HUES6 (cell line): ENCODE results near the gene BAIAP3.

ENCODE experiments used
- H3K27ac ChIP-seq: 2 replicates; pipeline ENCODE4 v1.7.0; 2013; ENCODE audit warnings: low read depth, mild to moderate bottlenecking, low read length, inconsistent platforms
- H3K27me3 ChIP-seq: 2 replicates; pipeline ENCODE4 v1.6.1; 2013; ENCODE audit warnings: low read length; ENCODE audit not compliant: control insufficient read depth, insufficient read depth
- H3K36me3 ChIP-seq: 2 replicates; pipeline ENCODE4 v1.6.1; 2013; ENCODE audit warnings: low read length; ENCODE audit not compliant: control insufficient read depth, insufficient read depth
- H3K4me1 ChIP-seq: 2 replicates; pipeline ENCODE4 v1.6.1; 2013; ENCODE audit warnings: low read length; ENCODE audit not compliant: control insufficient read depth, insufficient read depth
- H3K4me3 ChIP-seq: 2 replicates; pipeline ENCODE4 v1.5.1; 2013; ENCODE audit warnings: low read depth, low read length
- H3K9ac ChIP-seq: one replicate; pipeline ENCODE4 v1.6.1; 2013; ENCODE audit warnings: mild to moderate bottlenecking, low read length
- H3K9me3 ChIP-seq: 2 replicates; pipeline ENCODE4 v1.6.1; 2013; ENCODE audit warnings: low read depth, low read length; ENCODE audit not compliant: control insufficient read depth, insufficient read depth

The BAIAP3 gene

DNA sequence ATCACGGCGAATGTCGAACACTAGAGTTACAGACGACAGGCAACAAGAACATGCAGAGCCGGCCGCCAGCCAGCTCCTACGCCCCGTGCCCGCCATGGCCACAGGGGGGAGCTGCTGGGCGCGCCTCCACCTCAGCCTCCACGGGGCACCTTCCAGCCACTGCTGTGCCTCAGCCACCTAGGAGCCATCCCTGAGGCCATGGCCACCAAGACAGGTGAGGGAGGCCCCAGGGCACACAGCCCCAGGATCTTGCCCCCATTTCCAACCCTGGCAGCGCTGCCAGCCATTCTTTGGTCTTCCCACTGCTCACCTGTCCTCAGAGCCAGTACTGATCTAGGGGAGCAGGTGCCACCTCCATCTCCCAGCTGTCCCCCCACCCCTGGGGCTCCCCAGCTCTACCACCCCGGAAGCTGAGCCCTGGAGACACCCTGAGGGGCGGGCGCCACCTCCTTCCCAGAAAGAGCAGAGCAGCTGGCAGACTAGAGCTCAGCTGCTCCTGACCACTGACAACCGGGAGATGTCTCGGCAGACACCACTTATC lies 30.1 kb downstream of the BAIAP3 start:
- Histone ChIP-seq H3K9me3 (no peaks in the 10 kb centered on the region), H3K36me3 (peaks cover 59% of the 10 kb centered on the region), H3K4me1 (no peaks in the 10 kb centered on the region), H3K27ac (no peak overlapping the region), H3K4me3 (no peak overlapping the region), H3K9ac (no peak overlapping the region), H3K27me3 (no peaks in the 10 kb centered on the region)

DNA sequence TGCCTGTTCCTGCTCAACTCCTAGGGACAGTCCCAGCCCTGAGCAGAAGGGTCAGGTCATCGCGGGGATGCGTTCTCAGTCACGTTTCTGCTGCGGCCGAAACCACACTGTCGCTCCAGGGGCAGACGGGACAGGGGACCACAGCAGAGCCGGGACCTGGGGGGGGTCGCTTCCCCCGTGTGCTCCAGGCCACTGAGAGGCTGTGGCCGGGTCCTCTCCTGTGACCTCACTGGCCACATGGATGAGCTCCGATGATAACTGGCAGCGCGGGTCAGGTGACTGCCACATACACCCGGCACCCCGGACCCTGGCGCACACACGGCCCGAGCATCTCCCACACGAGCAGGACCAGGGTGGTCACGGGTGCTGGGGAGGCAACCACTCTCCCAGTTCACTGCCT lies 31.1 kb downstream of the BAIAP3 start:
- peaks cover 58% of the 10 kb centered on the region for H3K36me3 ChIP-seq
- H3K27ac ChIP-seq: no peak overlapping the region
- H3K27me3 ChIP-seq: no peaks in the 10 kb centered on the region
- H3K4me3 ChIP-seq: no peak overlapping the region
- no peak overlapping the region for H3K9ac ChIP-seq
- H3K9me3 ChIP-seq: no peaks in the 10 kb centered on the region
- H3K4me1 ChIP-seq: no peaks in the 10 kb centered on the region

DNA sequence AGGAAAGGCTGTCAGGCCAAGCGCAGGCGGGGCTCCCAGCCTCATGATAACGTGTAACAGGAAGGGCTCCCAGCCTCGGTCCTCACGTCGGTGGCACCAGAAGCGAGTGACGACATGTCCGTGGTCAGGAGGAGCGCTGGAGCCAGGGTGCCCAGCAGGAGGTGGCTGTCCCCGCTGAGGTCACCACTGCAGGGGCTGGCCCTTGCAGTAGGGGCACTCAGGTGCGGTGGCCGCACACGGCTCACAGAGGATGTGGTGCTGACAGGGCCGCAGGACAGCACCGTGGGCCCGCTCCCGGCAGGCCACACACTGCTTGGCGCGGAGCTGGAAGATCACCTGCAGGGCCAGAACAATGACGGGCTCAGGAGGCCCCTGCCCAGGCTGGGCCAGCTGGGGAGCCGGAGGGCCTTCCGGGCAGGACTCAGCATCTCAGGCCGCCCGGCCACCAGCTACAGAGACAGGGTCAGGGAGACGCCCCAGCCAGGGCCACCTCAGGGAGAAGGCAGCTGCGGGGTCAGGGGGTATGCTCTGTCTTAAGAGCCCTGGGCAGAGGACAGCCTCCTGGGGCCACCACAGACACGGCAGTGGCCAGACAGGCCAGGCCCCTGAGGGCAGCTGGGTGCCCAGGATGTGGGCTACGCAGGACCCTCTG lies 32.7 kb downstream of the BAIAP3 start:
- no peak overlapping the region for H3K4me3 ChIP-seq
- no peak overlapping the region for H3K27ac ChIP-seq
- H3K9ac ChIP-seq: no peak overlapping the region
- no peaks in the 10 kb centered on the region for H3K9me3 ChIP-seq
- H3K4me1 ChIP-seq: no peaks in the 10 kb centered on the region
- no peaks in the 10 kb centered on the region for H3K27me3 ChIP-seq
- H3K36me3 ChIP-seq: peaks cover 60% of the 10 kb centered on the region

DNA sequence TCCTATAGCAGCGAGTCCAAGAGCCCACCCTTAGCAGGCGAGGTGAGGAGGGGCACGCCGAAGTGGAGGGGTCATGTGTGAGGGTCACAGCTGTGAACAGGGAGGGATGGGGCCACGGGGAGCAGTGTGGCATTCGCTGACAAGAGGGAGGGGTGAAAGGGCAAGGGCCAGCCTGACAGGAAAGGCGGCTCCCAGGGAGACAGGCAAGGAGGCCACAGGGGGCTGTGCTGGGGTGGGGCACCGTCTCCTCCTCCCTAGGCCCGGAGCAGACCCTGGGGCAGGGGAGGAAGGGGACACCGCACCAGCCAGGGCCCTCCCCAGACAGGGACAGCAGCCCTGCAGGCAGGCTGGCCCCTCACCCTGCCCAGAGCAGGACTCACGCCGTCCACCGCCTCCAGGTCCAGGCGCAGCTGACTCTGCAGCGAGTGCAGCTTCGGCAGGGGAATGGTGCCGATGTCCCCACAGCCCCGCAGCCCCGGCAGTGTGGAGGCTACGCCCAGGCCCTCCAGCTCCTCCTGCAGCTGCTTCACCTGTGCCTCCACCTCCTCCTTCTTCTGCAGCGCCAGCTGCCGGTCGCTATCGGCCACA lies 33.4 kb downstream of the BAIAP3 start:
- H3K4me1 ChIP-seq: no peaks in the 10 kb centered on the region
- peaks cover 62% of the 10 kb centered on the region for H3K36me3 ChIP-seq
- no peak overlapping the region for H3K4me3 ChIP-seq
- no peaks in the 10 kb centered on the region for H3K9me3 ChIP-seq
- H3K27ac ChIP-seq: no peak overlapping the region
- H3K27me3 ChIP-seq: no peaks in the 10 kb centered on the region
- H3K9ac ChIP-seq: no peak overlapping the region

DNA sequence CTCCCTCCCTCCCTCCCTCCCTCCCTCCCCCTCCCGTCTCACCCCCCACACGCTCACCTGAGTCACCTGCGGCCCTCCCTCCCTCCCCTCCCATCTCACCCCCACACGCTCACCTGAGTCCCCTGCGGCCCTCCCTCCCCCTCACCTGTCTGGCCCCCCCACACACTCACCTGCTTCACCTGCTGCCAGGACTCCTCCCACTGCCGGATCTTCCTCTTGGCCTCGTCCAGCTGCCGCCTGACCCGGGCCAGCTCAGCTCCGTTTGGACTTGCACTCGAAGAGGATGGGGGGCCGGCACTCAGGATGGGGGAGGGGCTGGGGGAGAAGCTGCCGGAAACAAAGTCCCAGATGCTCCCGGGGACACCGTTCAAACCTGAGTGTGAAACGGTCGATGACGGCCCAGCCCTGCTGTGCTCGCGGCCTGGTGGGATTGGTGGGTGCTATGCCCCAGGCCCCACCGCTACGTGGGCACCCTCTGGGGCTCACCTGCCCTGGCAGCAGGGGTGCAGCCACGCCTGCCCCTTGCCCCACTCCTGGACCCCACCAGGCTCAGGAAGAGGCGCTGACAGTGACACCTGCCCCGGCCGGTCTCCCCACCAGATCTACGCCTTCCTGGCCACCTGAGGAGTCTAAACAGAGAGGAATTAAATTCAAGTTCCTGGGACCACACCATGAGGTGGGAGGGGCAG lies 34.2 kb downstream of the BAIAP3 start:
- Histone ChIP-seq H3K27me3 (no peaks in the 10 kb centered on the region), H3K4me3 (no peak overlapping the region), H3K27ac (no peak overlapping the region), H3K4me1 (no peaks in the 10 kb centered on the region), H3K36me3 (peaks cover 54% of the 10 kb centered on the region), H3K9ac (no peak overlapping the region), H3K9me3 (no peaks in the 10 kb centered on the region)

DNA sequence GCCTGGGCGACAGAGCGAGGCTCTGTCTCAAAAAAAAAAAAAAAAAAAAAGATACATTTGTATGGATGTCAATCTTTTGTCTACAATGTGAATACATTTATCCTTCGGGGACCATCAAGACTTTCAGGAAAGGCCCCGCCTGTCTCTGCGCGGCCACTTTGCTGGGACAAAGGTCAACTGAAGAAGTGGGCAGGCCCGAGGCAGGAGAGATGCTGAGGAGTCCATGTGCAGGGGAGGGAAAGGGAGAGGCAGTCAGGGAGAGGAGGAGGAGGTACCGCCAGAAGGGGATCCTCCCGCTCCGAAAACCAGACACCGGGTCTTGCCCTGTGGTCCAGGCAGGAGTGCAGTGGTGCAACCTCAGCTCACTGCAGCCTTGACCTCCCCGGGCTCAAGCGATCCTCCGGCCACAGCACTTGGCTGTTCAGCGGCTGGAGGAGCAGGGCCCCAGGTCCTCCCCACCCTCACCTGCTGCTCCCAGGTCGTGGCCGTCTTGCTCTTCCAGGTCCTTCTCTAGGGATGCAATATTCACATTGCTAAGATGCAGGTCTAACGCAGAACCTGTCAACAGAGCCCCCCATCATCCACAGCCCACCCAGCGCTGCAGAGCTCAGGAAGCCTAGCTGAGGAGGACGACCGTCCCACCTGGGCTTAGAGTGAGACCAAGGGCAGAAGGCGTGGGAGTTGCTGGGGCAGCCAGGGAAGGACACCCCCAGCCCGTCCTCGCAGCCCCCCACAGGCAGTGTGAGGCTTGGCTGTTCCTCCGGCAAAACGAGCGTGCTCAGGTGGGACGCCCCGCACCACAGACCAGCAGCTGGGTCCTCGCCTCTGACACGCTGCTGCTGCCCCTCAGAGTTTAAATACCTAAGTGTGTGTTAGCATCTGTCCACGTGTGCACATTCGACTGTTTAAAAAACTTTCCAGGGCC lies 37.9 kb downstream of the BAIAP3 start:
- no peaks in the 10 kb centered on the region for H3K9me3 ChIP-seq
- H3K4me1 ChIP-seq: no peaks in the 10 kb centered on the region
- no peak overlapping the region for H3K4me3 ChIP-seq
- no peak overlapping the region for H3K27ac ChIP-seq
- peaks cover 37% of the 10 kb centered on the region for H3K36me3 ChIP-seq
- H3K27me3 ChIP-seq: no peaks in the 10 kb centered on the region
- no peak overlapping the region for H3K9ac ChIP-seq

DNA sequence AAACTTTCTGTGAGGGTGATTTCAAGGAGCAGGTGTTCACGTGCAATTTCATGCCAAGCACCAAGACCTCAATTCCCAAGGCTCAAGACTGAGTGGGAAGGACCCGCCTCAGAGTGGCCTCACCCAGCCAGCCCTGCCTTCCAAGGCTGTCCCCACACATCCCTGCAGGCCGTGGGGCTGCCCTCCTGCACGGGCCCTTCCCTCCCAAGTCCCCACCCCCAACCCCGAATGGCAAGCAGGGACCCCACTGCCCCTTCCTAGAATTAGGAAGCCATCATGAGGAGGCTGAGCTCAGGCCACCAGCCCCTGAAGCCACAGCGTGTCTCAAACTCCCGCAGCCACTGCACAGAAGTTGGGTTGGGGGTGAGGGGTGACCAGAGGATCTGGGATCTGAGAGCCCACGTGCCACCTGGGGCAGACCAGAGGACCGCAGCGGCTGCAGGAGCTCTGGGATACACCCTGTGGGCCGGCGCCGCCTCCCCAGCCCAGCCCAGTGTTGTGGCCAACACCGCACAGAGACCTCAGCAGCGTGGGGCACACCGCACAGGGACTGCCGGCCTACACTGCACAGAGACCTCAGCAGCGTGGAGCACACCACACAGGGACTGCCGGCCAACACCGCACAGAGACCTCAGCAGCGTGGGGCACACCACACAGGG lies 39.0 kb downstream of the BAIAP3 start:
- no peak overlapping the region for H3K9ac ChIP-seq
- H3K4me3 ChIP-seq: no peak overlapping the region
- no peaks in the 10 kb centered on the region for H3K9me3 ChIP-seq
- H3K27ac ChIP-seq: no peak overlapping the region
- peaks cover 28% of the 10 kb centered on the region for H3K36me3 ChIP-seq
- no peaks in the 10 kb centered on the region for H3K27me3 ChIP-seq
- no peaks in the 10 kb centered on the region for H3K4me1 ChIP-seq

DNA sequence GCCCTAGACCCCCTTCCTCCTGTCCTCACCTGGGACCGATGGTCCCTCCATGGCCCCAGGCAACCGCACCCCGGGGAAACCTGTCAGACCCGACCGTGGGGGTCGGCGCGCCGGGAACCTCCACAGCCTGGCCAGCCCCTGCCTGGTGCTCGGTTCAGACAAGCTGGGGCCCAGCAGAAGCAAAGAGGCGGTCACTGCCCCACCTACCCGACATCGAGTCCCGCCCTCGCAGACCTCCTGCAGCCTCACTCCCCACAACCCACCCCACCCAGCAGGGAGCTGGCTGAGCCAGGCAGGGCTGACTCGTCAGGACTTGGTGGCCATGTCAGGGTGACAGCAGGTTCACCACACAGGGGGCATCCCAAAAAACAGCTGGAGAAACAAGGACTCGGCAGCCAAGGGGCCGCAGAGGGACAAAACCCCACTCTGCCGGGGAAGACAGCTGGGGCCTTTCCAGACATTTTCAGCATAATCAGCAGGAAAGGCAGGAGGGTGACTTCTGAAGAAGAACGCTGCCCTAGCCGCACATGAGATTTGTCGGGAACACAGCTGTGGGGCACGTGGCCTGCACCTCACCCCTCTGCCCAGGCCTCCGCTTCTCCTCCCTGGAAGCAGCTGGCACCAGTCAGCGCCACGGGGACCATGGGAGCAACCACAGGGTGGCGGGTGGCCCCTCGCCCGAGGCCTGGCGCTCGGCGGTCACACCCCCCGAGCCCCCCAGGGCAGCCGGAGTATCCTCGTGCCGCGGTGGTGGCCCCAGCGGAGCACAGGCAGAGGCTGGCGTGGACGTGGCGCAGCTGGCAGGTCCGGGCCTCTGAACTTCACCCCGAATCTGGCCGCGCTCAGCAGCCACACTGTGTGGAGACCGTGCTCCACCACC lies 41.2 kb downstream of the BAIAP3 start:
- Histone ChIP-seq H3K27me3 (no peaks in the 10 kb centered on the region), H3K4me3 (no peak overlapping the region), H3K9me3 (no peaks in the 10 kb centered on the region), H3K4me1 (peaks cover 12% of the 10 kb centered on the region), H3K36me3 (peaks cover 26% of the 10 kb centered on the region), H3K27ac (no peak overlapping the region), H3K9ac (no peak overlapping the region)

DNA sequence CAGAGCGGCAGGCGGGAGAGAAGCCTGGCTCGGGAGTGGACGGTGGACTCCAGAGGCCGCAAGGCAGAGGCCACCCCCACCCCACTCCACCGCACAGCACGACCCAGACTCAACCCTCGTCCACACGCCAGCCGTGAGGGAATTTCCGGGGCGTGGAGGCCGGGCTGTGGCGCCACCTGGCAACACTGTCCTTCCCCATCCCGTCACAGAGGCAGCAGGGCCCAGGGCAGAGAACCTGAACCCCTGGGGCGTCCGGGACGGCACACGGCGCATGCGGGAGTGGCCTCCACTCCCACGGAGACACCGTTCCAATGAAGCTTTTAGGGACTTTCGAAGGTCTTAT lies 41.8 kb downstream of the BAIAP3 start:
- peaks cover 15% of the 10 kb centered on the region for H3K4me1 ChIP-seq
- H3K4me3 ChIP-seq: no peak overlapping the region
- H3K9me3 ChIP-seq: no peaks in the 10 kb centered on the region
- H3K27ac ChIP-seq: no peak overlapping the region
- H3K27me3 ChIP-seq: no peaks in the 10 kb centered on the region
- no peak overlapping the region for H3K9ac ChIP-seq
- H3K36me3 ChIP-seq: peaks cover 20% of the 10 kb centered on the region
